Amygdala (tissue), 56 donors: Measurements from ENCODE around the gene SULF2.

Experiments
- DNase-seq, 56 donors: peaks; one replicate each; lab custom pipeline; 2025; lab: John Stamatoyannopoulos, UW

The SULF2 gene

DNA sequence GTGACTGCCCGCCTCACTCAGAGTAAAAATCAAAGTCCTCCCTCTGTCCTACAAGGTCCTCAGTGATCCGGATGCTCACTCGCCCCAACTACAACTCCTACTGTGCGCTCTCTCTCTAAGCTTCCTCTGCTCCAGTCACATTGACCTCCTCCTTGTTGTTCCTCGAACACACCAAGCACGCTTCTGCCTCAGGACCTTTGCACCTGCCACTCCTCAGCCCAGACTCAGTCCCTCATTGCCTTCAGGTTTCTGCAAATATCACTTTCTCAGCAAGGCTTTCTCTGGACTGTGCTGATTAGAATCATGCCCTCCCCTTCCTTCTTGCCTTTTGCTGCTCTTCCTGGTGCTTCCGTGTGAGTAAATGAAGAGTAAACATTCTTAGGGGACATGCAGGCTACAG lies 41.6 kb downstream of the SULF2 start:
- DNase-seq, result no peak

DNA sequence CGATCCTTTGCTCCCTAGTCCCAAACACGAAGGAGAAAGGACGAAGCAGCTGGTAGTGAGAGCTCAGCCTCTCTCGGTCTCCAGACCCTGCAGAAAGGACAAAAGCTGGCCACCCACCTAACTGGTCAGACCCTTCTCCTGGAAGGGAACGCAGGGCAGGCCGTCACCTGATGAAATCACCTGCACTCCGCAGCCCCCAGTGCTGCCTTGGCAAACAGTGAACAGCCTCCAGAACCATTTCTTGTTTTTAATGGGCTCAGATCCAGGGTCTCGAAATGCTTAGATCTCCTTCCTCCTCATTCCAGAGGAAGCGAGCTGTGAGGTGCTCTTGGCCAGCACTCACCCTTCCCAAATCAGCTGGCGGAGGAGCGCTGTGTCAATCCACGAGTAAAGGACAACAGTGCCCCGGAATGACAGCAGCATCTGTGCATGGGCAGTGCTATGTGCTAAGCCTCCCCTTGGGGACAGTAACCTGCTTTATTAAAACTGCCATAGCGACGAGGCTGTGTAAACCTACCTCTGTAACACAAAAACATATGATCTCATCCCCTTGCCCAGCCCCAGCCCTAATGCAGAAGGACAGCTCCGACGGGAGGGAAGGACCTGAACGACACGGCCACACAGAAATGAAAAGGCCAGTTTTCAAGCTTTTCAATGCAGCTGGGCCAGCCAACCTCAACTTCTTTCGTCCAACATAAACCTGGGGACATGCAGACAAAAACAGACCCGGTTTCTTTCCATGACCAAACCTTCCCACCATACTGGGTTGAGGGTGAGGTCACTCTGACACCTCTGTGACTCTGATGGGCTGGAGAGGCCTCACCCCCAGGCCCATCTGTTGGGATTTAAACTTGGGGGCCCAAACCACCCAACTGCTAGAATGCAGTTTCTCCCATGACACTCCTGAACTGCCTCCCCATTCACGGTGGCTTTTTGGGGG lies 43.3 kb downstream of the SULF2 start:
- no peak for DNase-seq

DNA sequence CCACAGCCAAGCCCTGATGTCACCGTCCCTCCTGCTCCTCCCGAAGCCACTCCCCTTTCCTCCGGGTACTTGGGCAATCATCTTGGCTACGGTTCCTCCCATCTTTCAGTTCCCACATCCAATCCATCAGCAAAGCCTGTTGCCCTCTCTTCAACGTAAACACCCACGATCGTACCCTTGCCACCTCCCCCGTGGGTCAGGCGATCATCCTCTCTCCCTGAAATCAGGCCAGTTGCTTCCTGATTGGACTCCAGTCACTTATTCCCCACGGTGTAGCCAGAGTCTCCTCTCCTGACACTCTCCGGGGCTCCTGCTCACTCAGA lies 44.5 kb downstream of the SULF2 start:
- no peak for DNase-seq

DNA sequence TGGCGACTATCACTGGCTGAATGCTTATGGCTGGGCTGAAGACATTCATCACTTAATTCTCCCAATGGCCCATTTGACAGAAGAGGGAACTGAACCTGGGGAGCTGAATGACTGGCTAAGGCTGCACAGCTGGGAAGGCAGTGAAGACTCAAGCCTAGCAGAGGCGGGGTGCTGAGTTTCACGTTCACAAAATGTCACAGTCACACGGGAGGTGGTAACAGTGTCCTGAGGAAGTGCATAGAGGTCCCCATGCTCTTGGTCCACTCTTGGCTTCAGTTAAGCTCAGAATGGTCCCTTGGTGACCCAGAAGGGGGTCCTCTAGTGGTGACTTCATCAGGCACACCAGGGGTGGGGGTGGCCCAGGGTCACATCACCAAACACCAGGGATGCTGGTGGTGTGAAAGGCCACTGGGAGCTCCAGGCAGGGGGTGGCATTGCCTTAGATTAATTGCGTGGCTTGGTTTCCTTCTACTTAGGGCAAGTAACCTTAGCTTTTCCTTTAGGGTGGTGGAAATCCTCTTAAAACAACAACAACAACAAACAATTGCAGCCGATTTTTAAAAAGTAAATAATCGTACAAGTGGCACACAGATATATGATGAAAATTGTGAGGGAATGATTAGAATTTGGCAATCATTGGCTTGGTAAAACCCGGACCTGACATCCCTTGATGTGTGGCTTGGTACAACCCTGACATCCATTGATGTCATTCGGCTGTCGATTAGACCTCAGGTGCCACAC lies 45.0 kb downstream of the SULF2 start:
- DNase-seq, result no peak

DNA sequence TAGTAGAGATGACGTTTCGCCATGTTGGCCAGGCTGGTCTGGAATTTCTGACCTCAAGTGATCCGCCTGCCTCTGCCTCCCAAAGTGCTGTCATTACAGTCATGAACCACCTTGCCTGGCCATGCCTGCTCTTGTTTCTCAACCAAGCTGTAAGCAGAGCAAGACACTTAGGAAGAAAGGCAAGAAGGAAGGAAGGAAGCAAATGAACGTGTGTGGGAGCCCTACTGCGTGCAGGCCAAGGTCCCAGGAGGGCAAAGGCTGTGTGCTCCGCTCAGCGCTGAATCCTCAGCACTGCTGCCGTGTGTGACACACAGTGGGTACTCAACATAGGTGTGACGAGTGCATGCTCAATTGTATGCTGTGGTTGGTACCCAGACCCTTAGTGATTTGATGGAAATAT lies 47.4 kb downstream of the SULF2 start:
- DNase-seq, result no peak

DNA sequence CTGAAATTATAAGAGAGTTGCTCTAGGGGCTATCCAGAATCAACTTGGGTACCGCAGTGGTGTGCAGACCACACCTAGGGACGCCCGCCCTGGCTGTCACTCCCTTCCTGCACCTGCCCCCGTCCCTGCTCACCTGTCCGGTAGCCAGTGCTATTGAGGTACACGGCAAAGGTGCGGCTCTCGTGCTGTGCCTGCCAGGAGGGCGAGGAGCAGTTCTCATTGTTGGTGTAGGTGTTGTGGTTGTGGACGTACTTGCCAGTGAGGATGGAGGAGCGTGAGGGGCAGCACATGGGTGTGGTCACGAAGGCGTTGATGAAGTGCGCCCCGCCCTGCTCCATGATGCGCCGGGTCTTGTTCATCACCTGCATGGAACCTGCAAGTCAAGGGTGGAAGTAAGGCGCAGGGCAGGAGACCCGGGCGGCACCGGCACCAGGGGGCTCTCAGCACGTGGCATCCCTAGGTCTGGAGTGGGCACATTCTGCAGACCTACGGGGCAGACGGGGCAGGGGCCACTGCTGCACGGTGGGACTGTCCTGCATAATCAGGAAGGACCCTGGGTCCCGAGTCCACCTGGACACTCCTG lies 48.6 kb downstream of the SULF2 start:
- DNase-seq, result no peak

DNA sequence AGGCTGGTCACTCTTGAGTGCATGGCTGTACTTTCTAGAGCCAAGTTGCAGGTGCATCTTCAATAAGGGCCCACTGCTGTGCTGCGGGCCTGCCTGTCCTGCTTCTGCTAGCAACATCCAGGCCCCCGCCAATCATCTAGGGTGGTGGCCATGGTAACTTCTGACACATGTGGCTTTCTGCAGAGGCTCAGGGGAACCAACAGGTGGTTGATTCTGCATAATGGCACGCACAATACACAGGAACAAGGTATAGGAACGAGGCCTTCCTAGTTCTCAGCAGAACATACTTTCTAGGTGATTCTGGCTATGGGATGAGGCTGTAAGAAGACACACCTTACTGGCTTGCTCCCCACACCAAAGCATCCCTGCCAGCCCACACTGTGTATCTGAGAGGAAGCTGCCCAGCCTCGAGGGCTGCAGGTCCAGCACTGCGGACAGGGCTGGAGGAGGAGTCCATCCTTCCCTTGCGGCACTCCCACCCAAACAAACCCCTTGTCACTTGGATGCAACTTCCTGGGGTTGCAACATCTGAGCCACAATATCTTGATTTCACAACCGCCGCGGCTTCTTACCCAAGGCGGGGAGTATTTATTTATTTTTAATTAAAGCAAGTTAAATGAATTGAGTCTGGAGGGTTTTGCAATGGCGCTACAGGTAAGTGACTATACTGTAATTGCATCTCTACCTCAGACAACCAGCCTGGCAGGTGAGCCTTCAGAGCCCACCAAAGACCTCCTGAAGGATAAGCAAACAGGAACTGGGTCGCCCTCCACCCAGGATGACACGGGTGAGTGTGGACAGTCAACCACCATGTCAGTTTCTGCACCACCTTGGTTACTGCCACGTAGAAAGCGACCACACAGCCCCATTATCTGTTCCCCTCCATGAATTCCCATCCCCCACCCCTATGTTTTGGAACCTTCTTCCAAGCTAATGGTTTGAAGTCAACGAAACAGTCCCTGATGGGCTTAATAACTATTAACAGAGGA lies 49.6 kb downstream of the SULF2 start:
- no peak for DNase-seq

DNA sequence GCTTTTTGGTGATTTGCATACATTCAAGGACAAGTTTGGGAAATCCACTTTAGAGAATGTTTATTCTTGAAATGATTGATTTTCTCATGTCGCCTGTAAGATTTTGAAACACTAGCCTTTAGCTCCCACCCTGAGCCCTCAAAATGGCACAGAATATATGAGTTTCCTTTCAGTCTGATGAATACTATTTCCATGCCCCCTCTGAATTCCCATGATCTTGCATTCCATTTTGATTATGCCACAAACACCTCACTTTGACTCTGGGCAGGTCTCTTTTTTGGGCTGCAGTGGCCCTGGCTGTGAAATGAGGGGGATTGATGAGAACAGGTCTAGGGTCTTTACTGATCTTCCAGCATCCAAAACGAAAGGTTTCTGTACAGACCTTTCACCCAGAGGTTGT lies 50.4 kb downstream of the SULF2 start:
- DNase-seq, result no peak

DNA sequence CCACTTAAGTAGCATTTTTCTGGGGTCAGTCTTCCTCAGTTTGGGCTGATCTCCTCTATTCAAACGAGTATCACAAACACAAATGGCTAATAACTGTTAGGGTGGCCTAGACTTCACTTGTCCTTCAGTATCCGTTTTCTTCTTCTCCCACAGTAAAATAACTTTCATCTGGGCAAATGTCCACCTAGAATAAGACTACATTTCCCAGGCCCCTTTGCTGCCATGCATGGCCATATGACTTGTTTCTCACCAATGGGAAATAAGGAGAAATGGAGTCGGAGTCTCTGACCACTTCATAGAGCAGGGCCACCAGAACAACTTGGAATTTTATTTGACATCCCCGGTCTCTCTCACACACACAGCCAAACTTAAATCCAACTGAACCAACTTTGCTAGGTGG lies 51.4 kb downstream of the SULF2 start:
- DNase-seq, result no peak

DNA sequence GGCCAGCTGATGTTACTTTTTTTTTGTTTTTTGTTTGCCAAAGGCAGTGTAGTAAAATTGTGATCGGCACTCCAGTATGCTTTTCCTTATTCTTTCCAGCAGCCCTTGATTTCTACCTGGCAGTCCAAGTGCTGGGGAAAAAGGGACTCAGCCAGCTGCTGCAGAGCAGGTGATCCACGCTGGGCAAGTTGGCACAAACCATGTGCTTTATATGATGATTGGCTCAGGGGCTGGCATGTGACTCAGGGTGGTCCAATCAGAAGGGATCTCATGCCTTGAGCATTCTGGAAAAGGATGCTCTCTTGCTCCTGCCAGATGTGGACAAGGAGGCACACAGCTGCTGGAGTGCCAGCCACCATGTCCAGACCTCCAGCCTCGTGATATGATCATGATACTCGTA lies 54.5 kb downstream of the SULF2 start:
- no peak for DNase-seq

DNA sequence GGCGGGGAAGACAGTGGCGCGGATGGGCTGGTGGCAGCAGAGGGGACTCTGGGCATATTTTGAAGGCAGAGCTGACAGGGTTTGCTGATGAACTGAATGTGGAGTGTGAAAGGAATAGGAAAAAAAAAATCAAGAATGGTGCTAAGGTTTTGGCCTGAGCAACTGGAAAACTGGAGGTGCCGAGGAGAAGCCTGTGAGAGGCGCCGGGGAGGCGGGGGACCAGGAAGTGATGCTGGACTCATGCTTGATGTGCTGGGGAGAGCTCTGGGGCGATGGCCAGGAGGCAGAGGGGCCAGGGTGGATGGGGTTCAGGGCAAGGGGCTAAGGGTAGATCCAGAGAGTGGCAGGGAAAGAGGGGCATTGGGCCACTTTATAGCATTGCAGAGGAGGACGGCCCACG lies 55.8 kb downstream of the SULF2 start:
- peak in 1 of 56 donors; percentile 11 for DNase-seq

DNA sequence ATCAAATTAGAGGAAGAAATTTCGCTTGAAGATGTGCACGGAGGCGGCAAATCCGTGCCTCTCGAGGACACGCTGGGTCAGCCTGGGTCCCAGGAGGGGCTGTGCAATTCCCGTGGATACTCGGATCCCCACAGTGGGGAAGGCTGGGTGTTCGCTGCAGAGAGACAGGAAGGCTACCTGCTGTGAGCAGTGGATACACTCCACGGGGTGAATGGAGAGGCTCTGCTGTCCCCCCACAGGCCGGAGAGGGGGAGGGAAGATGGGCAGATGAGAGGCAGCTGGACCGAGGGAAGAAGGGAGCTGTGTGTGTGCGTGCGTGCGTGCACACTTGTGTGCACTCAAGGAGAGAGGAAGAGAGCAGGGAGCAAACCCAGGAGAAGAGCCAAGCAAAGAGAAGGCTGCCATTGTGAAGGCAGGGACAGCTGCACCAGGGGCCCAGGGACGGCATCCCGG lies 57.3 kb downstream of the SULF2 start:
- peak in 42 of 56 donors; percentile 13 to 76 (median 48) for DNase-seq

DNA sequence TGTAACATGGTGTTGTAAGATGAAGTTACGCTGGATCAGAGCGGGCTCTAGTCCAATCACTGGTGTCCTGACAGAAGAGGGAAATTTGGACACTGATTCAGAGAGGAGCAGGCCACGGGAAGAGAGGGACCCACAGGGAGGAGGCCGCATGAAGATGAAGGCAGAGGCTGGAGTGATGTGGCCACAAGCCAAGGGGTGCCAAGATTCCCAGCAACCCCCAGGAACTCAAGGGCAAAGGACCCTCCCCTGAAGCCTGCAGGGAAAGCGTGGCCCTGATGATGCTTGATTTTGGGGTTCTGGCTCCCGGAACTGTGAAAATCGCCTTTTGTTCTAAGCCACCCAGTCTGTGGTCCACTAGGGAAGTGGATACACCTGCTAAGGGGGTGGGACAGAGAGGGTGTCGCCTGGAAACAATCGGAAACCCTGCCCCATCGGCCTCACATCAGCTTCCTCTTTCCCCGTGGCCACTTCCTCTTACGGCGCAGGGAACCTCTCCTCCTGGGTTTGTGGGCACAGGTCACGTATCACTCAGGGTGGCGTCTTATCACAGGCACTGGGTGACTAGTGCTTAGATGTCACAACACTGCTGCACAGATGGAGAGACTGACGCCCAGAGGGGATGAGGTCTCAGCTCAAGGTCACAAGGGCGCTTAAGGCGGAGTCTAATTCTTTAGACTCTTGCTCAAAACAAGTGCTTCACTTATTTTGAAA lies 58.0 kb downstream of the SULF2 start:
- peak in 14 of 56 donors; percentile 4 to 44 (median 26) for DNase-seq

DNA sequence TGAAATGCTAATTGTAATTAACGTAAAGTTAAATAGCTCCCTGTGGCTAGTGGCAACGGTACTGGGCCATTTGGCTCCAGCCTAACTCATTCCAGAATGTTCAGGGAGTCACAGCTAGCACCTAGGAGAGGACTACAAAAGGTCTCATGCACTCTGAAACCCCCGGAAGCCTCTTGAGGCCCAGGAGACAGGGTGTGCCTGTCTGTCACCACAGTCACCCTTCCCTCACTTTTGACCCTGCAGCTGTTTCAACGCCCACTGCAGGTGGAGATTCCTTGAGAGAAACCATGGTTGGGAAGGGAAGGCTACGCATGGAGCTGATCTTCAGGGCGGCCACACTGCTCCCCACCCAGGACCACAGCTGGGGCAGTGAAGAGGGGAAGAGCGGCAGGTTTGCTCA lies 58.6 kb downstream of the SULF2 start:
- DNase-seq, result no peak

DNA sequence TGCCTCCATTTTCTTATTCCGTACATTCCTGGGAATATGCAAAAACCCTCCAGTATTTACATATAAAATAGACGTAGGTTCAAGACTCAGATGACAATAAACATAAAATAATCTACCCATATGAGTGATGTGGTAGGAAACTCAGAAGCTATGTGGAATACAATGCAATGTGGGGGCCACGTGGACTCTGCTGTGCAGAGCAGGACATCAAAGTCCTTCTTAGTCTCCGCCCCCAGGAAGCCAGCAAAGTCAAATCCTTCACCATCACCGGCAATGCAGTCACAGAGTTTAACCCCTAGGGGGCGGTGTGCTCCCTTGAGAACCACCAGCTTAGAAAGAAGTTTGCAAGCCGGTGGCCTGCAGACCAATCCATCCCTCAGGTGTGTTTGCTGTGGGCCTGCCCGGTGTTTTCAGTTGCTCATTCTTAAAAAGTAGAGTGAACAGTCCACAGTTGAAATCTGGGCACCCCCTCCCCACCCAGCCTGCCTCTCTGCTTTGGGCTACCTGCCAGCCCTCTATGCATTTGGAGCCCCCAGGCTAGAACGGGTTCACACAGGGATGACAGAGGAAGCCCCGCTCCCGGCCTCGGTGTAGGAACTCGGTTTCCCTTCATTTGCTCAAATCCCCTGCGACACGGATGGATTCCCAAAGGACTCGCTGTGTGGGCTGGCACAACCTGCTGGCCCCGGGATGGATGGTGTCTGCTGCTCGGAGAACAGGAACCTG lies 59.9 kb downstream of the SULF2 start:
- peak in 46 of 56 donors; percentile 5 to 73 (median 42) for DNase-seq

DNA sequence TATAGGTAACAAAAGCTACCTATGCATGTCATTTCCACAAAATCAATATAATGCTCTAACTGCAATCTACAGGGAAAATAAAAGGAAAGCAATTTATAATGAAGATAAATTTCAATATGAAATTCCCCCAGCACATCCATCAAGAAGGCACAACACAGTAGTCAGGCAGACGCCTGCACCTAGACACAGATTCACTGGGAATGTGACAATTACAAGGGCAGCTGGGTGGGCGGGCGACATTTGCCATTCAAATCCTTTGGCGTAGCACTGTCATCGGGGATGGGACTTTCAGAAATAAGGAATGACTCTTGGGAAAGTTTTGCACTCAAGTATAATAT lies 60.4 kb downstream of the SULF2 start:
- no peak for DNase-seq

DNA sequence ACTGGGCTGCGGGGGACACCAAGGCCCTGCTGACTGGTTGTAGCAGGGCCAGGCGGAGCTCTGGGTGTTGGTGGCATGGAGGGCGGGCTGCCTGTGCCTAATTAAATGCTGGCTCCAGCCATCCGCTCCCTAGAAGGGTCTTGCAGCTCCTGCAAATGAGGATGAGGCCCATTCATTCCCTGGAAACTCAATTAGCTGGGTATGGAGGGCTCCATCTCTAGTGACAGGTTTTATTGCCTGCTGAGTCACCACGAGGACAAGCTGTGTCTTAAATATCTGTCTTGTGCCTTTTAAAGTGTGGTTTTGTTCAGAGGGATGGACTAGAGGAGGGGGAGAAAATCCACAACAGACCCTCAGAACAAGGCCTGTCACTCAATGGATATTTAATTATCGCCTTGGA lies 60.9 kb downstream of the SULF2 start:
- no peak for DNase-seq

DNA sequence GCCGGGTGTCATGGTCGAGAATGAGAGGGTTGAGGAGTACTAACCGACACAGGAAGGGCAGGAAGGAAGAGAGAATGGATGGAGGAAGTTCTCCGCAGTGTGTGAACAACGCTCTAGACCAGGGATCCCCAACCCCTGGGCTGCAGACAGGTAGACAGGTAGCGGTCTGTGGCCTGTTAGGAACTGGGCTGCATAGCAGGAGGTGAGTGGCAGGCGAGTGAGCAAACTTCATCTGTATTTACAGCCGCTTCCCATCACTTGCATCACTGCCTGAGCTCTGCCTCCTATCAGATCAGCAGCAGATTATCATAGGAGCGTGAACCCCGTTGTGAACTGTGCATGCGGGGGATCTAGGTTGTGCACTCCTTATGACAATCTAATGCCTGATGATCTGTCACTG lies 62.0 kb downstream of the SULF2 start:
- no peak for DNase-seq
